Muscle of arm (tissue), 12 donors: ENCODE data around the gene CFB. TPM values are rescaled to one million over a fixed set of nuclear protein-coding genes. Genes with fewer than 3 reads are reported as not detected.
"Not testable (repeated sequence)": the region's sequence is repeated elsewhere in the genome, so short reads cannot be mapped to it uniquely, and the experiment has no call there.

ENCODE experiments used
- DNase-seq: peaks from one replicate; pipeline ENCODE4 v3.0.0-alpha.2; 2013
- polyA plus RNA-seq, 12 donors: library from polyadenylated mRNA; unstranded; fragments of 120-200 nt; gene quantifications; one replicate each; pipeline ENCODE4 v1.2.1, GENCODE V29; 2013; ENCODE audit not compliant: insufficient read length in 12 of 12

CFB gene
- polyA plus RNA-seq, 12 donors: 0.97 to 5.8 (median 1.6) TPM; not detected in 2

DNA sequence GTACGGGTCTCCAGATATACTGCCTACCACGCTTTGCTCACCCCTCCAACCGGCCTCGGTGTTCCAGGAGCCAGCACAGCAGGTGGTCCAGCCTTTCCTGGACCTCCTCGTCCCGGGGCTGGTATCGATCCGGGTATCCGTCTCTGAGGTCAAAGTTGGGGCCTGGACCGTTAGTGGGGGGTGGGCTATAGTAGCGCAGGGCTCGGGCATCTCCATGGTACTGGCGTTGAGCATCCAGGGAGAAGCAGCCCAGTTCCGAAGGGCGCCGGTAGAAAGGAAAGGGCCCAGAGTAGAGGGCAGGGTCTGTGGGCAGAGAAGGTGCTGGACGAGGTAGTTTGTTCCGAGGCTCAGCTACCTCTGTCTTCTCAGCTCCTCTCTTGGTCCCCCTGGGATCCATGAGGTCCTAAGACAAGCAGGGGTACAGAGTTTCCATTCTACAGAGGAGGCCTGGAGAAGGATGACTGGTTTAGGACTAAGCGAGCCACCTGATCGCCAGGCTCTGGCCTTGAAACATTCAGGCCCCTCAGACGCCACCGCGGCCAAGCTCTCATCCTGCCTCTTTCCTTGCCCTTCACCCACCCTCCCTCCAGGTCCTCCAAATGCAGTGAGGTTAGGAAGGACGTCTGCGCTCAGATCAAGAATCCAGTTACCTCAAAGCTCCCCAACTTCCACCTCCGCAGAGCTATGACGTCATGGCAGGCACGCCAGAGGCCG, 25.5 kb downstream of the CFB start:
- DNase-seq: no peak

DNA sequence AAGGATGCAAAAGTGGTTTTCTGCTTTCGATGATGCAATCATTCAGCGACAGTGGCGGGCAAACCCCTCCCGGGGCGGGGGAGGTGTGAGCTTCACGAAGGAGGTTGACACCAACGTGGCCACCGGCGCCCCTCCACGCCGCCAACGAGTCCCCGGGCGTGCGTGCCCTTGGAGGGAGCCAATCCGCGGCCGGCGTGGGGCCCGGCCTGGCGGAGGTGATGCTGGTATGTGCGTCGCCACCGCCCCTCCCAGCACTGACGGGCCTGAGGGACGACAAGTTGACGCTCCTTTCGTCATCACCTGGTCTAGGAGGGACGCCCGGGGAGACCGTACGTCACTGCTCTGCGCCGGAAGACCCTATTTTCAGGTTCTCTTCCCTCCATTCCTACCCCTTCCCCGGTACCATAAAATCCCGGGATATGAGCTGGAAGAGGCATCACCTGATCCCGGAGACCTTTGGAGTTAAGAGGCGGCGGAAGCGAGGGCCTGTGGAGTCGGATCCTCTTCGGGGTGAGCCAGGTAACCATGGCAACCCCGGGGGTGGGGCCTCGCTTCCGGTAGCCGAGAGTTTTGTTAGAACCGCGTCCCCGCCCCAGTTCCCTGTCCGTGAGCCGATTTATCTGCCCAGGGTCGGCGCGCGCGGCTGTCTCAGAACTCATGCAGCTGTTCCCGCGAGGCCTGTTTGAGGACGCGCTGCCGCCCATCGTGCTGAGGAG, 26.3 kb downstream of the CFB start, which contains the start of gene DXO:
Gene DXO (minus strand): TSS at position 146 of the 716 bp plus-strand sequence. CDS start 463 bp downstream, outside the sequence.
- peak; percentile 98 for DNase-seq

DNA sequence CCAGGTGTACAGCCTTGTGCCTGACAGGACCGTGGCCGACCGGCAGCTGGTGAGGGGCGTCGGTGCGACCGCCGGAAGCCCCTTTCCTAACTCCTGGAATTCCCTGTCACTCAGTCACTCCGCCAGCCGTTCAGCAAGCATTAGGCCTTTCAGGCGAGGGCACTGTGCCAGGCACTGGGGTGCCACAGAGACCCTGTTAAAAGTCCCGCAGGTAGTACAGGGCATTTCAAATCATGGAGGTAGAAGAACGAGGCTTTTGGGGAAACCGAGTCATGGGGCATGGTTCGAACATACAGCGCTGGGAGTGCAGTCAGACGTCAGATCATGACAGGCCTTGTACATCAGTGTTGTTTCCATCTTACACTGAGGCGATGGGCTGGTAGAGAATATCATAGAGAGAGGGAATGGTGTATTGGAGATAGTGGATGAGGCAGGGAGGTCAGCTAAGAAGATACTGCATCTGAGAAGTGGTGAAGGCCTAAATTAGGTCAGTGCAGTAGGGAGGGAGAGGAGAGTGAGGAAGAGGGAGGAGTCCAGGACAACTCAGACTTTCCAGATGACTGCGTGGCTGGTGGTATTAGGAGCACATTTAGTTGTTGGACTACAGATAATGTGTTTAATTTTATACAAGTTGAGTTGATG, 26.9 kb downstream of the CFB start:
- DNase-seq: peak; percentile 25

DNA sequence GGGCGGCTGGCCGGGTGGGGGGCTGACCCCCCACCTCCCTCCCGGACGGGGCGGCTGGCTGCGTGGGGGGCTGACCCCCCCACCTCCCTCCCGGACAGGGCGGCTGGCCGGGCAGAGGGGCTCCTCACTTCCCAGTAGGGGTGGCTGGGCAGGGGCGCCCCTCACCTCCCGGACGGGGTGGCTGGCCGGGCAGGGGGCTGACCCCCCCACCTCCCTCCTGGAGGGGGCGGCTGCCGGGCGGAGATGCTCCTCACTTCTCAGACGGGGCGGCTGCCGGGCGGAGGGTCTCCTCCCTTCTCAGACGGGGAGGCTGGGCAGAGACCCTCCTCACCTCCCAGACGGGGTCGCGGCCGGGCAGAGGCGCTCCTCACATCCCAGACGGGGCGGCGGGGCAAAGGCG, 30.2 kb downstream of the CFB start:
- not testable (repeated sequence) for DNase-seq

DNA sequence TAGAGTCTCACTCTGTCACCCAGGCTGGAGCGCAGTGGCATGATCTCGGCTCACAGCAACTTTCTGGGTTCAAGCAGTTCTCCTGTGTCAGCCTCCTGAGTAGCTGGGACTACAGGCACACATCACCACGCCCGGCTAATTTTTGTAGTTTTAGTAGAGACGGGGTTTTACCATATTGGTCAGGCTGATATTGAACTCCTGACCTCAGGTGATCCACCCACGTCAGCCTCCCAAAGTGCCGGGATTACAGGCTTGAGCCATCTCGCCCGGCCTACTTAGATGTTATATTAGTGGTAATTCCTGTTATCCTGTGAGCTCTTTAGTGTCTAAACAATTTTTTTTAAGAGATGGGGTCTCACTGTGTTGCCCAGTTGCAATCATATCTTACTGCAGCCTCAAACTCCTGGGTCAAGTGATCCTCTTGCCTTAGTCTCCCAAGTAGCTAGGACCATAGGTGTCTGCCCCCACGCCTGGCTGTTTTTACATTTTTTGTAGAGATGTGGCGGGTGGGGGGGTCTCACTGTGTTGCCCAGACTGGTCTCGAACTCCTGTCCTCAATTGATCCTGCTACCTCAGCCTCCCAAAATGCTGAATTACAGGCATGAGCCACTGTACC, 32.0 kb downstream of the CFB start:
- DNase-seq: no peak

DNA sequence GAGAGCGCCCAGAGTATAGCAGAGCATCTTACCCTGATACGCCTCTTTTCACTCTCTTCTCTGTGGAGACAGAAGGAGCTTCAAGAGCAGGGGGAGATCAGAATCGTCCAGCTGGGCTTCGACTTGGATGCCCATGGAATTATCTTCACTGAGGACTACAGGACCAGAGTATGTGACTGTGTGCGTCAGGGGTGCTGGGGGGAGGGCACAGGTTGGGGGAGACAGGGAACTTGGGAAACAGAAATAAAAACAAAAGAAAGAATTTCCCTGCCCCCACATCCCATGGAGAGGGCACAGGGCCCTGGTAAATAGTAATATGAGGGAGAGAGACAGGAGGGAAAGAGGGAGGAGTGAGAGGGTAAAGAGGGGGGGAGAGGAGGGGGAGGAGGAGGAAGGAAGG, 32.9 kb downstream of the CFB start:
- DNase-seq: no peak

DNA sequence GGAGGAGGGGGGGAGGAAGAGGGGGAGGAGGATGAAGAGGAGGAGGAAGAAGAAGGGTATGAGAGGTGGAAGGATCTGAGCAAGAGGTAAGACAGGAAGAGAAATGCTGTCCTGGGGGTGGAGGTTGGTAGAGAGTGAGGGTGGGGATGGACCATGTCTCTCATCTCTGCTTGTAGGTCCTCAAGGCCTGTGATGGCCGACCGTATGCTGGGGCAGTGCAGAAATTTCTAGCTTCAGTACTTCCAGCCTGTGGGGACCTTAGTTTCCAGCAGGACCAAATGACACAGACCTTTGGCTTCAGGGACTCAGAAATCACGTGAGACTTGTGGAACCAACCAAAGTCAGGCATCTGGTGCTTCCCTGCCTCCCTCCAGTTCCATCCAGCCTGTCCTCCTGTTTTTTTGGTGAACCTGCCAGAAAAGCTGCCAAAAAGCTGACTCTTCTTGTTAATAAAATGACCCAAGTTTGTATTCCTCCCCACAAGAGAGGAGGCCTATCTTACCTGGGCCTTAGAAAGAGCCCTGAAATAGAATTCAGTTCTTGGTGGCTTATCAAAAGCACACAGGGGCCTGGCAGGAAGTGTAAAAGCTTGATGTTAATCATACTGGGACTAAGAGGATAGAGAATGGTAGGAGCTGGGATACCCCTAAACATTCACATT, 33.5 kb downstream of the CFB start:
- no peak for DNase-seq

DNA sequence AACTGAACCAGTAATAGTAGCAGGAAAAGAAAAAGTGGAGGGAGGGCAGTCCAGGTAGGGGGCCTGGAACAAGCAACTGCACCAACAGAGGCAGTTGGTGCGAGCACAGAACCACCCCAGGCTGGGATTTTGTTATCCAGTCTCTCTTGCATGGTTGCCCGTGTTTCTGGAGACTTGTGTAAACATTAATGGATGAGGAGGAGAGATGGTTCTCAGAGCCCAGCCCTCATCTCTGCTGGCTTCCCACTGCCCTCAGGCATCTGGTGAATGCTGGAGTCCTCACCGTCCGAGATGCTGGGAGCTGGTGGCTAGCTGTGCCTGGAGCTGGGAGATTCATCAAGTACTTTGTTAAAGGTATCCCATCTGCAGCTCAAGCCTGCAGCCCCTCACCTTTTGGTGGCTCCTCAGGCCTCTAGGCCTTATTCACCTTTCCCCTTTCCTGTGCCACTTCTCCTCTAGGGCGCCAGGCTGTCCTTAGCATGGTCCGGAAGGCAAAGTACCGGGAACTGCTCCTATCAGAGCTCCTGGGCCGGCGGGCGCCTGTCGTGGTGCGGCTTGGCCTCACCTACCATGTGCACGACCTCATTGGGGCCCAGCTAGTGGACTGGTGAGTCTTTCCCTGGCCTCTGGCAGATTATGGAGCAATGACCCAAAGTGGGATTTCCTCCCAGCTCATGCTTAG, 34.4 kb downstream of the CFB start:
- not testable (repeated sequence) for DNase-seq

DNA sequence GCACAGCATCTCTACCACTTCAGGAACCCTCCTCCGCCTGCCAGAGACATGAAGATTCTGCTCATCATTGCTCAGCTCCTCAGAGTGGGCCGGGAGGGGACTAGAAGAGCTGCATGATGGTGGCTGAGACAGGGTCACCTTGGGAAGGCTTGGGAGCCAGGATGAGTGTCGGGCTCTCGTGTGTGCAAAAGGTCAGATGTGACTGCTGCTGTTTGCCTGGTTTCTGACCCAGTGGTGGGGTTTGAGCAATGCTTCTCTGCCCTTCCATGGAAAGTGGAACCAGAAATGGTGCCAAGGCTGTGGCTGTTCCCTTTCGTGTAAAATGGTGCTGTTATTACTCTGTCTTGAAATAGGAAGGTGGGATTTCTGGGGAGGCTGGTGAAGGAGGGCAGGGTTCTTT, 35.1 kb downstream of the CFB start:
- DNase-seq: not testable (repeated sequence)

DNA sequence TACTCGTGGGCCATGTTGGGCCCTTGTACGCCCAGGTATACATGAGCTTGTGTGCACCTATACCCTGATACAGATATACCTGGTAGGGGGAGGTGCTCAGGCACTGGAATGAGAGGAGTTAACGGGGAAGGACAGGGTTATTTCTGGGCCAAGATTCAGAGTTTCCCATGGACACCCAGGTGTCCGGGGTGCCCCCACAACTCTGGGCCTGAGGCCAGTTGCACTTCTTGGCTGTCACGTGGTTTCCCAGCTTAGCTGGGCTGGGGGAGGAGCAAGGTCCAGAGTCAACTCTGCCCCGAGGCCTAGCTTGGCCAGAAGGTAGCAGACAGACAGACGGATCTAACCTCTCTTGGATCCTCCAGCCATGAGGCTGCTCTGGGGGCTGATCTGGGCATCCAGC, 35.8 kb downstream of the CFB start, which contains the start of gene C4A:
Gene C4A (plus strand): TSS at position 314 of the 400 bp plus-strand sequence. CDS start 51 bp downstream, at position 365.
- DNase-seq: not testable (repeated sequence)

DNA sequence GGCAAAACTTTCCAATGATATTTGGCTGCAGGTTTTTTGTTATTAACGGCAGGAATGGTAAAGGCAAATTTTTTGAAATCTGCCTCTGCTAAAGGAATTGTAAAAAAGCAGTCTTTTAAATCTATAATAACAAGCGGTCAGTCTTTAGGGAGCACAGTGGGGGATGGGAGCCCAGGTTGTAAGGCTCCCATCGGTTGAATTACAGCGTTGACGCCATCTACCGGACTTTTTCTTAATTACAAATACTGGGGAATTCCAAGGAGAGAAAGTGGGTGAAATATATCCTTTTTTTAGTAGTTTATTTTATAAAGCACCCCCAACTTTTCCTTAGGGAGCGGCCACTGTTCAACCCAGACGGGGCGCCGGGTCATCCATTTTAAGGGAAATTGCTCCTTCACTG, 43.5 kb downstream of the CFB start:
- not testable (repeated sequence) for DNase-seq

DNA sequence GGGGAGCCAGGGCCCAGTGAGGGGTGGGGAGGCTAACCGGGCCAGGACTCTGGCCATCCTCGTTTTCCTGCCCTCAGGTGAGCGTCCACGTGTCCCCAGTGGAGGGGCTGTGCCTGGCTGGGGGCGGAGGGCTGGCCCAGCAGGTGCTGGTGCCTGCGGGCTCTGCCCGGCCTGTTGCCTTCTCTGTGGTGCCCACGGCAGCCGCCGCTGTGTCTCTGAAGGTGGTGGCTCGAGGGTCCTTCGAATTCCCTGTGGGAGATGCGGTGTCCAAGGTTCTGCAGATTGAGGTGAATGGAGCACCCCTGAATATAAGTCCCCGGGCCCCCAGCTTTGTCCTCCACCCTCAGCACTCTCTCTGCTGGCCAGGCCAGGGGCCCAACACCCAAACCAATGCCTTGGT, 48.5 kb downstream of the CFB start:
- DNase-seq: not testable (repeated sequence)

DNA sequence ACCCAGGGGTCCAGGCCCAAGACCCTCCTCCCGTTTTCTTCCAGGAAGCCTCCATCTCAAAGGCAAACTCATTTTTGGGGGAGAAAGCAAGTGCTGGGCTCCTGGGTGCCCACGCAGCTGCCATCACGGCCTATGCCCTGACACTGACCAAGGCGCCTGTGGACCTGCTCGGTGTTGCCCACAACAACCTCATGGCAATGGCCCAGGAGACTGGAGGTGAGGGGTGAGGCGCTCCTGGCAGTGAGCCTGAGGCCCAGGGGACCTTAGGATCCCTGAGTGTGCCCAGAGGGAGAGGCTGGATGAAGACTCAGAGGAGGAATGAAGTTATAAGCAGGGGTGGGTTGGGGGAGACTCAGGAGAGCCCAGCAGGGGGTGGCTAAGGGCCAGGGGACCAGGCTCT, 50.5 kb downstream of the CFB start:
- not testable (repeated sequence) for DNase-seq

Other genes starting within 250 kb of the CFB start
- gene ABHD16A, start 242.8 kb upstream of the CFB start, polyA plus RNA-seq: 10 to 100 TPM in 11 of 12 donors, not detected in 1; 35.4 to 54.1 (median 43.1) TPM
- gene LY6G6F, start 239.2 kb upstream of the CFB start, polyA plus RNA-seq: under 1 TPM in 1 of 12 donors, not detected in 11; 0.27 TPM
- 1 to 10 TPM in 1 of 12 donors, under 1 TPM in 5, not detected in 6; 0.50 to 1.1 (median 0.75) TPM for gene LY6G6D, start 230.7 kb upstream of the CFB start, polyA plus RNA-seq
- 1 to 10 TPM in 3 of 12 donors, under 1 TPM in 4, not detected in 5; 0.28 to 6.6 (median 0.63) TPM for gene LY6G6C, start 224.3 kb upstream of the CFB start, polyA plus RNA-seq
- gene MPIG6B, start 222.7 kb upstream of the CFB start, polyA plus RNA-seq: 1 to 10 TPM in 2 of 12 donors, under 1 TPM in 8, not detected in 2; 0.49 to 1.7 (median 0.63) TPM
- gene DDAH2, start 216.8 kb upstream of the CFB start, polyA plus RNA-seq: 100 to 1,000 TPM in 8 of 12 donors, 10 to 100 TPM in 3, not detected in 1; 89.7 to 152 (median 108) TPM
- gene CLIC1, start 209.6 kb upstream of the CFB start, polyA plus RNA-seq: 100 to 1,000 TPM in 11 of 12 donors, not detected in 1; 100 to 194 (median 129) TPM
- gene MSH5, start 206.1 kb upstream of the CFB start, polyA plus RNA-seq: 10 to 100 TPM in 6 of 12 donors, 1 to 10 TPM in 5, not detected in 1; 7.4 to 32.2 (median 13.8) TPM
- gene SAPCD1, start 183.4 kb upstream of the CFB start, polyA plus RNA-seq: 10 to 100 TPM in 1 of 12 donors, 1 to 10 TPM in 9, not detected in 2; 1.6 to 10.7 (median 2.4) TPM
- gene VWA7, start 168.8 kb upstream of the CFB start, polyA plus RNA-seq: 1 to 10 TPM in 10 of 12 donors, not detected in 2; 1.1 to 4.1 (median 2.1) TPM
- 10 to 100 TPM in 11 of 12 donors, not detected in 1; 38.6 to 60.8 (median 45.0) TPM for gene VARS1, start 150.3 kb upstream of the CFB start, polyA plus RNA-seq
- gene LSM2, start 139.1 kb upstream of the CFB start, polyA plus RNA-seq: 10 to 100 TPM in 11 of 12 donors, not detected in 1; 47.5 to 67.9 (median 58.6) TPM
- 1 to 10 TPM in 10 of 12 donors, not detected in 2; 3.6 to 5.5 (median 4.5) TPM for gene HSPA1L, start 130.8 kb upstream of the CFB start, polyA plus RNA-seq
- 100 to 1,000 TPM in 1 of 12 donors, 10 to 100 TPM in 10, not detected in 1; 47.4 to 110 (median 62.3) TPM for gene HSPA1A, start 130.6 kb upstream of the CFB start, polyA plus RNA-seq
- 1,000 to 10,000 TPM in 1 of 12 donors, 100 to 1,000 TPM in 2, 10 to 100 TPM in 9; 28.3 to 1,034 (median 49.7) TPM for gene HSPA1B, start 118.4 kb upstream of the CFB start, polyA plus RNA-seq
- 10 to 100 TPM in 11 of 12 donors, not detected in 1; 14.6 to 32.7 (median 16.0) TPM for gene NEU1, start 83.3 kb upstream of the CFB start, polyA plus RNA-seq
- gene SLC44A4, start 67.1 kb upstream of the CFB start, polyA plus RNA-seq: 10 to 100 TPM in 1 of 12 donors, under 1 TPM in 9, not detected in 2; 0.09 to 25.0 (median 0.23) TPM
- 10 to 100 TPM in 11 of 12 donors, not detected in 1; 26.0 to 62.8 (median 31.4) TPM for gene EHMT2, start 48.4 kb upstream of the CFB start, polyA plus RNA-seq
- 10 to 100 TPM in 5 of 12 donors, 1 to 10 TPM in 6, not detected in 1; 7.5 to 17.3 (median 9.7) TPM for gene ZBTB12, start 44.0 kb upstream of the CFB start, polyA plus RNA-seq
- 10 to 100 TPM in 1 of 12 donors, 1 to 10 TPM in 10, not detected in 1; 4.3 to 21.2 (median 6.9) TPM for gene C2, start 18.4 kb upstream of the CFB start, polyA plus RNA-seq
- 10 to 100 TPM in 11 of 12 donors, not detected in 1; 54.1 to 83.6 (median 59.8) TPM for gene NELFE, start 12.9 kb downstream of the CFB start, polyA plus RNA-seq
- 10 to 100 TPM in 11 of 12 donors, not detected in 1; 15.5 to 39.5 (median 28.6) TPM for gene SKIC2, start 13.1 kb downstream of the CFB start, polyA plus RNA-seq
- gene DXO, start 26.0 kb downstream of the CFB start, polyA plus RNA-seq: 10 to 100 TPM in 11 of 12 donors, not detected in 1; 10.8 to 28.9 (median 16.1) TPM
- gene C4A, start 36.0 kb downstream of the CFB start, polyA plus RNA-seq: 10 to 100 TPM in 5 of 12 donors, 1 to 10 TPM in 5, not detected in 2; 4.4 to 20.3 (median 10.1) TPM
- 10 to 100 TPM in 8 of 12 donors, 1 to 10 TPM in 3, not detected in 1; 7.2 to 23.8 (median 12.3) TPM for gene C4B, start 68.7 kb downstream of the CFB start, polyA plus RNA-seq
- gene CYP21A2, start 92.3 kb downstream of the CFB start, polyA plus RNA-seq: 1 to 10 TPM in 3 of 12 donors, under 1 TPM in 7, not detected in 2; 0.21 to 1.1 (median 0.50) TPM
- 100 to 1,000 TPM in 8 of 12 donors, 10 to 100 TPM in 3, not detected in 1; 76.2 to 208 (median 119) TPM for gene TNXB, start 163.2 kb downstream of the CFB start, polyA plus RNA-seq
- 10 to 100 TPM in 11 of 12 donors, not detected in 1; 37.2 to 87.1 (median 43.5) TPM for gene ATF6B, start 182.2 kb downstream of the CFB start, polyA plus RNA-seq
- 1 to 10 TPM in 10 of 12 donors, not detected in 2; 2.8 to 5.6 (median 4.1) TPM for gene FKBPL, start 184.2 kb downstream of the CFB start, polyA plus RNA-seq
- 1 to 10 TPM in 9 of 12 donors, under 1 TPM in 1, not detected in 2; 0.86 to 5.9 (median 1.3) TPM for gene PRRT1, start 205.8 kb downstream of the CFB start, polyA plus RNA-seq
- 10 to 100 TPM in 11 of 12 donors, not detected in 1; 23.9 to 57.7 (median 32.6) TPM for gene PPT2, start 208.0 kb downstream of the CFB start, polyA plus RNA-seq
- gene EGFL8, start 218.5 kb downstream of the CFB start, polyA plus RNA-seq: 10 to 100 TPM in 11 of 12 donors, not detected in 1; 21.2 to 54.7 (median 27.8) TPM
- 10 to 100 TPM in 11 of 12 donors, not detected in 1; 49.5 to 72.1 (median 60.7) TPM for gene AGPAT1, start 230.0 kb downstream of the CFB start, polyA plus RNA-seq
- 10 to 100 TPM in 11 of 12 donors, not detected in 1; 39.5 to 93.2 (median 46.9) TPM for gene RNF5, start 232.3 kb downstream of the CFB start, polyA plus RNA-seq
- gene AGER, start 238.2 kb downstream of the CFB start, polyA plus RNA-seq: 10 to 100 TPM in 3 of 12 donors, 1 to 10 TPM in 8, not detected in 1; 6.1 to 19.7 (median 7.5) TPM
- gene PBX2, start 244.1 kb downstream of the CFB start, polyA plus RNA-seq: 100 to 1,000 TPM in 9 of 12 donors, 10 to 100 TPM in 3; 93.3 to 186 (median 113) TPM
- gene GPSM3, start 246.5 kb downstream of the CFB start, polyA plus RNA-seq: 10 to 100 TPM in 2 of 12 donors, 1 to 10 TPM in 9, not detected in 1; 4.5 to 18.0 (median 6.5) TPM